B cell (primary cell): Measurements from ENCODE around the gene FAHD1. TPM values are rescaled to one million over a fixed set of nuclear protein-coding genes. Genes with fewer than 3 reads are reported as not detected.

Experiments used
- ATAC-seq: fragments of 200-7000 bp; cut with Tn5 transposase; one replicate; pipeline ENCODE4 v1.10.0; 2021; ENCODE audit warnings: low read depth, mild to moderate bottlenecking, moderate number of reproducible peaks, moderate library complexity
- CTCF ChIA-PET: fragments of 350-600 bp; sonication (Branson Sonifier 250); formaldehyde crosslinking; loops from one replicate; lab custom pipeline; 2021; ENCODE audit warnings: antibody characterized with exemption, inconsistent platforms; lab: Charles Lee
- POLR2A ChIA-PET: fragments of 350-600 bp; sonication (Branson Sonifier 250); formaldehyde crosslinking; loops from one replicate; lab custom pipeline; 2021; ENCODE audit warnings: antibody characterized with exemption; lab: Charles Lee
- DNase-seq: peaks from one replicate; pipeline ENCODE4 v3.0.0; 2013
- H2AFZ ChIP-seq: 2 replicates; pipeline ENCODE4 v1.6.1; 2012; ENCODE audit warnings: mild to moderate bottlenecking, low read depth, low read length; ENCODE audit not compliant: insufficient read depth, poor library complexity, severe bottlenecking
- H3K27ac ChIP-seq, 2 donors: 1 replicate in 1 of 2; 2 replicates in 1 of 2; pipeline ENCODE4 v1.5.1; 2012 to 2013; ENCODE audit warnings: low read length in 2 of 2, mild to moderate bottlenecking in 2 of 2, moderate library complexity in 1 of 2
- H3K27me3 ChIP-seq, 4 experiments: fragments of 200-600 bp in 1 of 4; sonication (generic) in 1 of 4; replicated peaks in 1 of 4; 1 replicate in 2 of 4; 2 replicates in 2 of 4; pipeline versions ENCODE4 v1.6.1 to v1.7.0; 2013 to 2016; ENCODE audit warnings: low read length in 3 of 4, mild to moderate bottlenecking in 2 of 4, mixed read lengths in 1 of 4, moderate library complexity in 1 of 4; ENCODE audit not compliant: insufficient read depth in 4 of 4, control insufficient read depth in 3 of 4; ENCODE audit errors: control extremely low read depth in 1 of 4
- H3K36me3 ChIP-seq, 2 experiments: replicated peaks in 1 of 2; 1 replicate in 1 of 2; 2 replicates in 1 of 2; pipeline versions ENCODE4 v1.6.1 to v1.7.1; 2013; ENCODE audit warnings: low read length in 1 of 2; ENCODE audit not compliant: insufficient read depth in 2 of 2, control insufficient read depth in 1 of 2; ENCODE audit errors: control extremely low read depth in 1 of 2, extremely low read depth in 1 of 2
- H3K4me1 ChIP-seq, 2 donors: fragments of 200-600 bp in 1 of 2; sonication (generic) in 1 of 2; 1 replicate in 1 of 2; 2 replicates in 1 of 2; pipeline versions ENCODE4 v1.5.1 to v1.6.1; 2013 to 2017; ENCODE audit warnings: low read length in 2 of 2; ENCODE audit not compliant: control insufficient read depth in 2 of 2, insufficient read depth in 2 of 2
- H3K4me2 ChIP-seq: replicated peaks from 2 replicates; pipeline ENCODE3; 2012; ENCODE audit warnings: mild to moderate bottlenecking, low read depth, low read length; ENCODE audit not compliant: poor library complexity, severe bottlenecking
- H3K4me3 ChIP-seq, 5 experiments: fragments of 200-600 bp in 1 of 5; sonication (generic) in 1 of 5; 1 replicate in 3 of 5; 2 replicates in 2 of 5; pipeline versions ENCODE4 v1.5.1 to v1.7.0; 2011 to 2016; ENCODE audit warnings: low read length in 4 of 5, mild to moderate bottlenecking in 4 of 5, low read depth in 2 of 5, control low read depth in 1 of 5, moderate library complexity in 1 of 5; ENCODE audit not compliant: insufficient read depth in 1 of 5; ENCODE audit errors: control extremely low read depth in 1 of 5, extremely low read depth in 1 of 5
- H3K79me2 ChIP-seq: fragments of 200-600 bp; sonication (generic); one replicate; pipeline ENCODE4 v1.6.0; 2016; ENCODE audit warnings: low read length; ENCODE audit not compliant: control insufficient read depth, insufficient read depth
- H3K9ac ChIP-seq: fragments of 200-600 bp; sonication (generic); 2 replicates; pipeline ENCODE4 v1.6.1; 2017; ENCODE audit warnings: mild to moderate bottlenecking, low read length, moderate library complexity
- H3K9me3 ChIP-seq, 3 donors: one replicate each; pipeline versions ENCODE4 v1.6.1 to v1.7.1; 2013; ENCODE audit warnings: low read length in 2 of 3; ENCODE audit not compliant: control insufficient read depth in 2 of 3, insufficient read depth in 1 of 3; ENCODE audit errors: control extremely low read depth in 1 of 3
- H4K20me1 ChIP-seq: 2 replicates; pipeline ENCODE4 v1.6.0; 2012; ENCODE audit warnings: mild to moderate bottlenecking, low read length; ENCODE audit not compliant: insufficient read depth, control insufficient read depth, poor library complexity, severe bottlenecking
- H3K27ac Mint-ChIP-seq: one replicate; pipeline ENCODE4 v1.8.0; 2021; ENCODE audit warnings: mixed read lengths
- H3K27me3 Mint-ChIP-seq: one replicate; pipeline ENCODE4 v1.8.0; 2021; ENCODE audit warnings: mixed read lengths
- H3K4me1 Mint-ChIP-seq: one replicate; pipeline ENCODE4 v1.8.0; 2021; ENCODE audit warnings: mixed read lengths
- H3K4me3 Mint-ChIP-seq: one replicate; pipeline ENCODE4 v1.8.0; 2021; ENCODE audit warnings: mixed read lengths
- H3K9me3 Mint-ChIP-seq: one replicate; pipeline ENCODE4 v1.8.0; 2022; ENCODE audit warnings: mixed read lengths; ENCODE audit not compliant: insufficient read depth
- CTCF ChIP-seq: fragments of 200-600 bp; IDR thresholded peaks from one replicate; pipeline ENCODE4 v1.8.0; 2022; ENCODE audit warnings: antibody characterized with exemption, mild to moderate bottlenecking
- EZH2 ChIP-seq: IDR thresholded peaks from 2 replicates; pipeline ENCODE4 v1.6.1; 2012; ENCODE audit warnings: borderline replicate concordance, low read depth, mild to moderate bottlenecking, moderate library complexity, low read length; ENCODE audit not compliant: insufficient read depth, poor library complexity, severe bottlenecking
- WGBS: methylation state at CpG from one replicate; pipeline ENCODE4 v1.1.5; 2013; ENCODE audit warnings: missing lambda C conversion rate; ENCODE audit not compliant: insufficient coverage; 5-methylcytosine and 5-hydroxymethylcytosine counted together
- intact Hi-C: fragments of 100-400 bp; cut with micrococcal nuclease; formaldehyde crosslinking; loops from one replicate; pipeline ENCODE4 v1.10.0; 2022
- polyA plus RNA-seq: library from polyadenylated mRNA; depleted of rRNA; stranded (reverse); fragments of >200 nt; gene quantifications from 2 replicates; pipeline ENCODE4 v1.2.3, GENCODE V29; 2012
- total RNA-seq, 2 donors: library from RNA; stranded (reverse); fragments of 120-200 nt in 1 of 2; gene quantifications; 1 replicate in 1 of 2; 2 replicates in 1 of 2; pipeline versions ENCODE4 v1.2.3 to v1.2.4, GENCODE V29; 2013 to 2022

Gene FAHD1
- total and polyA plus RNA-seq, 2 donors (not counting 1 experiment from before 2014, with no cell fraction given): 11.0 to 14.5 TPM

GRCh38 chr16:1820096-1820945, 6.7 kb upstream of the FAHD1 start:
- H3K27me3 Mint-ChIP-seq: no peaks in the 10 kb centered on the region
- no peak overlapping the region for H3K4me3 ChIP-seq
- no peak overlapping the region for H3K27ac ChIP-seq
- no peaks in the 10 kb centered on the region for H3K27me3 ChIP-seq
- peaks cover 11% of the 10 kb centered on the region for H3K4me1 Mint-ChIP-seq
- no peaks in the 10 kb centered on the region for H3K9me3 ChIP-seq
- no peak overlapping the region for H3K27ac Mint-ChIP-seq
- peaks cover 53% of the 10 kb centered on the region for H4K20me1 ChIP-seq
- ATAC-seq (no peak), DNase-seq (no peak)
- no peak overlapping the region for H3K4me2 ChIP-seq
- H3K4me3 Mint-ChIP-seq: no peak overlapping the region
- POLR2A ChIA-PET: no interaction called here
- TF ChIP-seq CTCF (no peak), EZH2 (no peak)
- 95% methylated on average over 21 of the region's 25 CpGs for WGBS
- peaks cover 2 to 3% of the 10 kb centered on the region in 2 donors for H3K4me1 ChIP-seq
- peaks cover 0 to 49% of the 10 kb centered on the region in 2 experiments for H3K36me3 ChIP-seq
- intact Hi-C loops: no loop called here
- no peaks in the 10 kb centered on the region for H3K9me3 Mint-ChIP-seq
- H2AFZ ChIP-seq: no peak overlapping the region
- H3K9ac ChIP-seq: no peak overlapping the region
- CTCF ChIA-PET: no interaction called here
- peaks cover 44% of the 10 kb centered on the region for H3K79me2 ChIP-seq

GRCh38 chr16:1820946-1821290, 6.1 kb upstream of the FAHD1 start:
- H3K27me3 Mint-ChIP-seq: no peaks in the 10 kb centered on the region
- H3K27me3 ChIP-seq: no peaks in the 10 kb centered on the region
- TF ChIP-seq CTCF (no peak), EZH2 (no peak)
- no peaks in the 10 kb centered on the region for H3K9me3 Mint-ChIP-seq
- H2AFZ ChIP-seq: no peak overlapping the region
- H3K9me3 ChIP-seq: no peaks in the 10 kb centered on the region
- H3K4me1 ChIP-seq: peaks cover 7 to 9% of the 10 kb centered on the region in 2 donors
- WGBS: 97% methylated on average over 12 of the region's 12 CpGs
- no peak overlapping the region for H3K4me3 Mint-ChIP-seq
- ChIA-PET POLR2A (no interaction called here), CTCF (no interaction called here)
- H3K79me2 ChIP-seq: peaks cover 50% of the 10 kb centered on the region
- no peak for ATAC-seq
- peaks cover 0 to 49% of the 10 kb centered on the region in 2 experiments for H3K36me3 ChIP-seq
- no peak overlapping the region for H3K27ac ChIP-seq
- no peak for DNase-seq
- peaks cover 56% of the 10 kb centered on the region for H4K20me1 ChIP-seq
- intact Hi-C loops: no loop called here
- no peak overlapping the region for H3K4me2 ChIP-seq
- H3K9ac ChIP-seq: no peak overlapping the region
- peaks cover 16% of the 10 kb centered on the region for H3K4me1 Mint-ChIP-seq
- no peak overlapping the region for H3K27ac Mint-ChIP-seq
- H3K4me3 ChIP-seq: no peak overlapping the region
